Inflammatory macrophage (primary cell): ENCODE measurements around the gene RHBDL2.
A peak's percentile ranks its signal among the peaks of the same experiment; 100 is the strongest.
"Not testable (repeated sequence)": the region's sequence is repeated elsewhere in the genome, so short reads cannot be mapped to it uniquely, and the experiment has no call there.

Source experiments
- DNase-seq, 2 donors: peaks; one replicate each; pipeline ENCODE4 v3.0.0-alpha.2; 2020 to 2022

RHBDL2 gene

GRCh38 chr1:38873027-38873969, 68.3 kb downstream of the RHBDL2 start, which contains the start of gene MYCBP:
TSS of gene MYCBP (minus strand) at chr1:38873348. CDS start at chr1:38873305, 43 bp downstream.
- DNase-seq = peak; percentile 93 to 96

DNA sequence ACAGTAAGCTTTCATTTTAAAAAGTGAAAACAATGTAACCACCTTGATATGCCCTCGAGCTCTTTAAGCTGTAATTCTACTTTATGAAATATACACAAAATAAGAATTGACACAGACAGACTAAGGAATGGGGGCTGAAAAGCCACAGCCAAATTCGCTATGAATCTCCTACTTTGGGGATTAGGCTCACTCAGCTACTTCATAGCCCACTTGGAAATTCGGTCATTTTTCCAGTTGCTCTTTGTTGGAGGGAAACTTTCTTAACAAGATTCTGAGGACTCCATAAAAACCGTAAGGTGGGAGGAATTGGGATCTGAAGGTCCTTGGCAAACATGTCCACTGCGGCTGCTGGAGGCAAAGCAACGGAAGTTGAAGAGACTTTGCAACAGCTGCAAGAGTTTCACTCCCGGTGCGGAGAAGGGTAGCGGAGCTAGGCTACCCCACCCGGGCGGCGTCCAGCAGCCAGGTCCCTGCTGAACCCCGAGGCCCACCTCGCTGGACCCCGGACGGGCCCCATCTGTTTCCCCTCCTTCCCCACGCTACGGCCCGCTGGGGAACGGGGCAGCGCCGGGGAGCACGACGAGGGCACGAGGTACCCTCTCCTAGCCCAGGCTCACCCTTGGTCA, 69.1 kb downstream of the RHBDL2 start:
- DNase-seq = peak; percentile 9 to 21

- no peak for DNase-seq
Observed at GRCh38 chr1:38870996-38871395, 70.6 kb downstream of the RHBDL2 start.

DNA sequence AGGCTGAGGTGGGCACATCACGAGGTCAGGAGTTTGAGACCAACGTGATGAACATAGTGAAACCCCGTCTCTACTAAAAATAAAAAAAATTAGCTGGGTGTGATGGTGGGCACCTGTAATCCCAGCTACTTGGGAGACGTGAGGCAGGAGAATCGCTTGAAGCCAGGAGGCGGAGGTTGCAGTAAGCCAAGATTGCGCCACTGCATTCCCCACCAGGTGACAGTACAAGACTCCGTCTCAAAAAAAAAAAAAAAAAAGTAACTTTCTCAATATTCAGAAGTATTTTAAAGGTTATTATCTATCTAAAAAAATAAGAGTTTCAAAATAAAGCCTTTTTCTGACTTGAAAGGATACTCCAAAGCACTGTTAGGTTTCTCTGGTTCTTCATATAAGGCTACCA, 74.4 kb downstream of the RHBDL2 start:
- DNase-seq = no peak

- DNase-seq = no peak
Observed at GRCh38 chr1:38865112-38865715, 76.4 kb downstream of the RHBDL2 start.

- no peak for DNase-seq
Observed at GRCh38 chr1:38860454-38860795, 81.2 kb downstream of the RHBDL2 start.

- peak; percentile 98 to 99 for DNase-seq
Observed at GRCh38 chr1:38859561-38860453, 81.8 kb downstream of the RHBDL2 start, which contains the start of gene RRAGC. TSS of gene RRAGC (minus strand) at chr1:38859772. CDS start at chr1:38859646, 126 bp downstream.

- peak; percentile 29 to 54 for DNase-seq
Observed at GRCh38 chr1:38858833-38859560, 82.6 kb downstream of the RHBDL2 start.

DNA sequence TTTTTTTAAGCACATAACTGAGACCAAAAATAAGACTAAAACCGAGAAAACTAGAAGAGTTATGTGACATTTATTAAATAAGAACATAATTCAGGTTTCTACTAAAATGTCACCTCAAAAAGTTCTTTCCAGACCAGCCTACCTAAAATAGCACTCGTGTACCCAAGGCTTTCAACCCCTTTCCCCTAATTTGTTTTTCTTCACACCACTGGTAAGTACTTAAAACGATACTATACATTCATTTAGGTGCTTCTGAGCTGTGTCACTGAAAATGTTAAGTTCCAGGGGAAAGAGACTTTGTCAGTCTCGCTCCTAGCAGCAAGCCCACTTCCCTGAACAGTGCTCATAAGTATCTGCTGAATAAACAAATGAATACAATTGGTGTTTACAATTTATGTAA, 88.8 kb downstream of the RHBDL2 start:
- no peak for DNase-seq

DNA sequence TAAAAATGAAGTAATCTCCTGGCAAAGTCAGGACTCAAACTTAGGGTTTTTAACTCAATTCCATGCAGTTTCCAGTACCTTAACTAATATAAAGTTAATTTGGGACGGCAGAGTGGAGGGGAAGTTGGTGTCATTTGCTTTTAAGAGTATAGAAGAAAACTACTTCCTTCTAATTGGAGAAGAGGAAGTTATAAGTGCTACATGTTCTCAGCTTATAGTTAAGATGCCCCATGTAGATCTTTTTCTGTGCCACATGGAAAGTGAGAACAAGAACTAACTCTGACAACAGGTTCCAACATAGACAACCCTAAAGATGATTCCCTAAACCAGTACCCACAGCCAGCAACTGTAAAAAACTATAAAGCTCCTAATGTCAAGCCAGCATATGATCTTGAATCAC, 93.6 kb downstream of the RHBDL2 start:
- DNase-seq = peak; percentile 42 to 81

GRCh38 chr1:38846210-38846609, 95.4 kb downstream of the RHBDL2 start:
- no peak for DNase-seq

DNA sequence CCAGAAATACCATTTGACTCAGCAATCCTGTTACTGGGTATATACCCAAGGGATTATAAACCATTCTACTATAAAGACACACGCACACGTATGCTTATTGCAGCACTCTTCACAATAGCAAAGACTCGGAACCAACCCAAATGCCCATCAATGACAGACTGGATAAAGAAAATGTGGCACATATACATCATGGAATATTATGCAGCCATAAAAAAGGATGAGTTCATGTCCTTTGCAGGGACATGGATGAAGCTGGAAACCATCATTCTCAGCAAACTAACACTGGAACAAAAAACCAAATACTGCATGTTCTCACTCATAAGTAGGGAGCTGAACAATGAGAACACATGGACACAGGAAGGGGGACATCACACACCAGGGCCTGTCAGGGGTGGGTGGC, 96.5 kb downstream of the RHBDL2 start:
- DNase-seq = not testable (repeated sequence)

DNA sequence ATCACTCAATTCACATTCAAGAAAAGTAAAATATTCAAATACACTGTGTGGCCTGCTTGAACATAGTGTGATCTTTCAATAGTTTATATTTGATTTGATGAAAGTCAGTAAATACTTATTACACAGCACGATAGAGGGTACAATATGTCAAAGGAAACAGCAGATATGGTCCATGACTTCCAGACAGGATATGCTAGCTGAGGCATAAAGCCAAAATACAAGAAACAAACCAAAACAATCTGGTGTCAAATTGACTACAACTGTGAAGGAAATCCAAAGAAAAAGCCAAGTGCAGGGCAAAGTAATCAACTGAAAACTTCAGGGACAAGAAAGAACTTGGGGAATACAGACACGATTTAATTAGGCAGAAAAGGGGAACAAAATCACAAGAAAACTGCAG, 101.3 kb downstream of the RHBDL2 start:
- DNase-seq = no peak

GRCh38 chr1:38839363-38839762, 102.3 kb downstream of the RHBDL2 start:
- DNase-seq = no peak

- not testable (repeated sequence) for DNase-seq
Observed at GRCh38 chr1:38836316-38836715, 105.3 kb downstream of the RHBDL2 start.
